HUDEP-2 (cell line): ENCODE data around the gene ARHGAP6.
A peak's percentile ranks its signal among the peaks of the same experiment; 100 is the strongest.
"Not testable (repeated sequence)": the region's sequence is repeated elsewhere in the genome, so short reads cannot be mapped to it uniquely, and the experiment has no call there.

Experiments
- DNase-seq, 76 experiments: peaks; one replicate each; lab custom pipeline; 2025; ENCODE audit not compliant: unreplicated experiment in 76 of 76; lab: John Stamatoyannopoulos, UW

Gene ARHGAP6

DNA sequence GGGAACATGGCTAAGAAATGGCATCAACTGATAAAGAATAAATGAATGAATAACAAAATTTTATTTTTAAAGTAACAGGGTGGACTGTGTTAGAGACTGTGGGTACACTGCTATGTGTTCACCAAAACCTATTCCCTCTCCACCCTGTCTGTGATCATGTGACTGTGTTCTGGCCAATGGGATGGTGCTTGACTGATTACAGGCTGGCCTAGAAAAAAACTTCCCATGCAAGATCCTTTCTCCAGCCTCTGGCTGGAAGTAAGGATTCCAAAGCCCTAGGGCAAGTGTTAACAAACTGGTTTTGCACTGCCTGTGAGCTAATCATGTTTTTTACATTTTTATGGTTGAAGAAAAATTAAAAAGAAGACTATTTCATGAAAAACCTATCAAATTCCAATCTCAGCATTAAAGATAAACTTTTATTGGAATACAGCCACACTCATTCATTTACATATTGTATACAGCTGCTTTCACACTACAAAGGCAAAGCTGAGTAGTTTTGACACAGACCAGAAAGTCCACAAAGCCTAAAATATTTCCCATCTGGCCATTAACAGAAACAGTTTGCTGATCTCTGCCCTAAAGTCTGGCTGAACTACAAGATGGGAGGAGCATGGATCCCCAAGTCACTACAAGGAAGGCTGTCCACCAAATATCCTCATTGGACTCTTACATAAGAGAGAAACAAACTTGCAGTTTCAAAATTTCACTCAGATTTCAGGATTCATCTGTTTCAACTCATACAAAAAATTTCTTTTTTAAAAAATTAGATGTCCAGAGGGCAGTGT, 133.2 kb downstream of the ARHGAP6 start:
- peak in 13 of 76 experiments; percentile 1 to 31 (median 2) for DNase-seq

DNA sequence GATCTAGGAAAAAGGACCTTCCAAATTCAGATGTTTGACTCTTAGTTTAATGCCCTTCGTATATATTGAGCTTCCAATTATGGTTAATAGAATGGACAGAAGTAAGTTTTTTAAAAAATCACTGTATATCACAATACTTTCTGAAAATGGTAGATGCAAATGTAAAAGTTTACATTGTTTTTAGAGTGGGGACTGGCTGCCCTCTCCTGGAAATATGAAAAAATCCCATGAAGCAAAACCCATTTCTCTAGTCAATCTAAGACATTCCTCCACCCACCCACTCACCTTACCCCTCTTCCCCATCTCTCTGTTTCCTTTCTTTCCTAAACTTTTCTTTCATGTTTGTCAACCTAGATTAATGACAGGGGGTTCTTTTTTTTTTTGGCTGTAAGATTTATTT, 134.5 kb downstream of the ARHGAP6 start:
- peak in 1 of 76 experiments; percentile 5 for DNase-seq

DNA sequence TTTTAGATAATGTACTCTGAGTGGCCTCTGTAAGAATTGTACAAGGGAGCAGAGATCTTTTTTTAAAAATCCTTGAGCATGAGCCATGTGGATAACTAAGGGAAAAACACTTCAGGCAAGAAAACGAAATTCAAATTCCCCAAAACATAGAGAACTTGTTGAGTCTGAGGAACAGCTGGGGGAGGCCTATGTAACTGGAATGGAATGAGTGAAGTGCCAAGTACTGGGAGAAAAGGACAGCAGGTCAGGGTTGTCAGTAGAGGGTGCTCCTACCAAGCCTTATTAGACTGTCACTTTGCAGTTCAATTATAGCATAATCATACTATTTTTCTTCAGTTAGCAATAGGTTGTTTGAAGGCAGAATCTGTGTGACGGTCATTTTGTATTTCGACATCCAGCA, 135.1 kb downstream of the ARHGAP6 start:
- DNase-seq, result no peak

DNA sequence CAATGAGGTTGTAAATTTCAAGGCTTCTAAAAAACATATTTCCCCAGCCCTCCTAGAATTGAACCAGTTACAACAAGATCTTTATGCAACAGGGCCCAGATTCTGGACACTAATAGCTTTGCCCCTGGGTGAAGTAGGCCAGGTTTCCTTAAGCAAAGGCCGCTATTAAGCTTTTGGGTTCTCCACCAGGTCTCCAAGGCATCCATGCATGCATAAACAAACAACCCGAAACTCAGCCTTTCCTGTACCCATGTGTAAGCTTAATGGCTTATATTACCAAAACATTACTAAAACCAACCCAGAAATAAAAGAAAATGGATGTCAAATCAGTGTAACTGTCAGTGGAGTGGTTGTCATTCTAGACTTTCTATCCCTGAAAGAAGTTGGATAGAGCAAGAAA, 137.1 kb downstream of the ARHGAP6 start:
- no peak for DNase-seq

DNA sequence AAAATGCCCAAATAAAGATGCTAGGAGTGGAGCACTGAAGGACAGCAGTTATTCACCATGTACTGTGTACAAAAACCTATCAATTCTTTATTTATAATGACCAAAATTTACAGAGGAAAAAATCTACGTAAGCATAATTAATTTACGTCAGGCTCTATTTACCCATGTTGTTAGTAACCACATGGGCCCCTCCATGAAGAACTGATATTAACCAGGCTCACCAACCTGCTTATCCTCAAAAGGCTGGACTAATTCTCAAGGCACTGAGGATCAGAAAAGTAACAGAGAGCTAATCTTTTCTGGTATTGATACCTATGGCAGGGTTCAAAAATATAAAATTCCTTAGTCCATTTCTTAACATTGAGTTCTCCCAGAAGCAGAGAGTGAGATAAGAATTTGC, 140.0 kb downstream of the ARHGAP6 start:
- DNase-seq, result no peak

DNA sequence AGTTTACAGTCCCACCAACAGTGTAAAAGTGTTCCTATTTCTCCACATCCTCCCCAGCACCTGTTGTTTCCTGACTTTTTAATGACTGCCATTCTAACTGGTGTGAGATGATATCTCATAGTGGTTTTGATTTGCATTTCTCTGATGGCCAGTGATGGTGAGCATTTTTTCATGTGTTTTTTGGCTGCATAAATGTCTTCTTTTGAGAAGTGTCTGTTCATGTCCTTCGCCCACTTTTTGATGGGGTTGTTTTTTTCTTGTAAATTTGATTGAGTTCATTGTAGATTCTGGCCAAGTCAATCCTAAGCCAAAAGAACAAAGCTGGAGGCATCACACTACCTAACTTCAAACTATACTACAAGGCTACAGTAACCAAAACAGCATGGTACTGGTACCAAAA, 146.5 kb downstream of the ARHGAP6 start:
- not testable (repeated sequence) for DNase-seq

DNA sequence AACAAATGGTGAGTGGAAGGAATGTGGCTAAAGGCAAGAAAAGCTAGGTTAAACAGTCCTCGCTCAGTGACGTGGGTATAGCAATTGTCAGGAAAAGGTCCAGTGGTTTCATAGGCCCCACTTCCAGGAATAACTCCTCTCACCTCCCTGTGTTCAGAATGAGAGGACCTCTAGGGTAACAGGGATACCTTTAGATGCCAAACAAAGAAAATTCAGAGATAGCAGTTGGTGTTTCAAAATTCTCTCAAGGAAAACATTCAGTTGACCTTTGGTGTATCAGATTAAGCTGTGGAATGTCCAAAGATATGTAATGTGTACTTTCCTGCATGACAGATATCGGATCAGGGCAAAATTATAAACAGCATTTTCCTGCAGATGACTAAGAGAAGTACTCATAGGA, 155.9 kb downstream of the ARHGAP6 start:
- no peak for DNase-seq

DNA sequence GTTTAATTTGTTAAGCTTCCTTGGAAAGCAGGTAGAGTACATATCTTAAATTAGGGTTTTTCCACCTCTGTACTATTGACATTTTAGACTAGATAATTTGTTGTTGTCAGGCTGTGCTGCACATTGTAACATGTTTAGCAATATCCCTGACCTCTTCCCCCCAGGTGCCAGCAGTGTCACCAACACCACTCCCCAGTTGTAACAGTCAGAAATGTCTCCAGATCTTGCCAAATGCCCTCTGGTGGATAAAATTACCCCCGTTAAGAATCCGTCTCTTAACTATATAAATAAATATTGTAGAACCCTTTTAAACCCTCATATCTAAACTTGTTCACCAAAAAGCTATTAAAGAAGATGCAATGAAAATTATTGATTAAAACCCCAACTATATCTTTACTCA, 161.5 kb downstream of the ARHGAP6 start:
- DNase-seq, result peak in 3 of 76 experiments; percentile 0 to 2 (median 2)

DNA sequence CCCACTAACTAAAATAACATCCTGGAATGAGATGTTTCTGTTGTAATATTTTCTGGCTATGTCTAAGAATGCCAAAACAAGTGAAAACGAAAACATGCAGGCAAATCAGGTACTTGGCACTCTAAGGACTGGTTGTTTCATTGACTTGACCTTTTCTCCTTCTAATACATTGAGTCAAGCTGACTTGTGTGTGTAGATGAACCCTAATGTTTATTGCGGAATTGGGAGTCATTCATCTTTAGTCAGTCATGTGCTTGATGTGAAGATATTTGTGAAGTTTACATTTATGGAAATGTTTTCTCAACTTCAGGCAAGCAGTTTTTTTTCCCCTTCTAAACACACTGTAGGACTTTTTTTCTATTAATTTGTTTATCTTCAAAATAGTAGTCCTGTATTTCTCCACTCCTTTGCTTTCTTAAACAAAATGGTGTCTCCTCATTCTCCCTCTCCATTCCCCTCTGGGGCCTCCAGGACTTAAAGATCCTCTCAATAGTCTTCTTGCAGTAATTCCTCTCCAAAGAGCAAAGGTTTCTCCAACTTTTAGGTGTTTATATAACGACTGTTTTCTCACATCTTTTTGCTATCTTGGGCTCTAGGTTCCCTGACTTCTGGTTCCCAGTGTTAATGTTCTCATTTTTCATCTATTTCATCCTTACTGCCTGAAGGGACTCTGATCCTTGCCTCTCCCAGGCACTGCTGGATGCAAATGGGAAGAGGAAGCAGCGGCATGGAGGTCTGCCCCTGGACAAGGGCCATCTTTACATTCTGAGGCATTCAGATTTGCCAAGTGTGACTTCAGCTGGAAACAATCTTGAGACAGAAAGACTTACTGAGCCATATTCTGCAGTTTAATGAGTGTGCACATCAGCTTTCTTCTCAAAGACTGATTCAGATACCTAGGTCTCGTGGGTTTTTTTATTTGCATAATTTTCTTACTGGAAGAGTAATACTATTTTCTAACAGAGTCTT, 166.4 kb downstream of the ARHGAP6 start:
- no peak for DNase-seq

DNA sequence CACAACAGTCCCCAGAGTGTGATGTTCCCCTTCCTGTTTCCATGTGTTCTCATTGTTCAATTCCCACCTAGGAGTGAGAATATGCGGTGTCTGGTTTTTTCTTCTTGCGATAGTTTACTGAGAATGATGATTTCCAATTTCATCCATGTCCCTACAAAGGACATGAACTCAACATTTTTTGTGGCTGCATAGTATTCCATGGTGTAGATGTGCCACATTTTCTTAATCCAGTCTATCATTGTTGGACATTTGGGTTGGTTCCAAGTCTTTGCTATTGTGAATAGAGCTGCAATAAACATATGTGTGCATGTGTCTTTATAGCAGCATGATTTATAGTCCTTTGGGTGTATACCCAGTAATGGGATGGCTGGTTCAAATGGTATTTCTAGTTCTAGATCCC, 174.3 kb downstream of the ARHGAP6 start:
- DNase-seq, result not testable (repeated sequence)

DNA sequence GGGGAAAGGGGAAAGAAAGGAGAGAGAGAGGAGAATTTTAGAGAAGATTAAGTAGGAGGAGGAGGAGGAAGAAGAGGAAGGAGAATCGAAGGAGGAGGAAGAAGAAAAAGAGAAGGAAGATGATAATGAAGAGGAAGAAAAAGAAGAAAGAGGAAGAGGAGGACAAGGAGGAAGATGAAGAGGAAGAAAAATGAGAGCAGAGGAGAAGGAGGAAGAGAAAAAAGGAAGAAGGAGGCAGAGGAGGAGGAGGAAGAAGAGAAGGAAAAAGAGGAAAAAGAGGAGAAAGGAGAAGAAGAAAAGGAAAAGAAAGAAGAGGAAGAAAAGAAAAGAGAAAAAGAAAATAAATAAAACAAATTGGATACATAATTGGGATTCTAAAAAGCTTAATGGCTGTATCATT, 181.4 kb downstream of the ARHGAP6 start:
- DNase-seq, result no peak

DNA sequence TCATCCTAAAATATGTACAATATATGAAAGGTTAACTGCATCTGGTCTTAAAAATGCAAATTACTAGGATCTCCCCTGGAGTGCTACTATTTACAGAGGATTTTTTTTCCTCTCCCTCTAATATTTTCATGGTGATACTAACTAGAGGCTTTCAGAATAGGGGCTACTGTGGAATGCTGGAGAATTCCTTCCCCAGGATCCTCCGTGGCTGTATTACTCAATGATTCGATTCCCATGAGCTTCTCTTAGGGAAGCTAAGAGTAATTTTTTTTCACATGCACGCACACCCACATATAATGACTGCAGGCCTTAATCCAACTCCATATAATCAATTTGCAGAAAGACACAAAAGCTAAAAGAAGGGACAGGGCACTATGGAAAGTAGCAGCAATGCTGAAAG, 184.7 kb downstream of the ARHGAP6 start:
- DNase-seq, result no peak

DNA sequence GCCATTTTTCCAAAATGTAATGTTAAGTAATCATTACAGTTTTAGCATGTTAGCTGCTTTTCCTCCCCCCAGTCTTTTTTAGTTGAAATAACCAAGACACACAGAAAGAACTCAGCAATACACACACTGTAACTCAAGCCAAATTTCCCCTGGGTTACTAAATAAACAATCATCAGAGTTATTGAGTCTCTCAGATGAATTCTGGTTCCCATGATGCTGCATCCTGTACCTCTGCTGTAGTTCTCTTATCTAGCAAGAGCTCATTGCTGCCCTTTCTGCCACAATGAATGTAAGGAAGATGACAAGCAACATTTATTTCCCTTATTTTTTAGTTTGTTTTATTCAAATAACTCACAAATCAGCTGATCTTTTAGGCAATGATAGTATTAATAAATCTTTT, 185.1 kb downstream of the ARHGAP6 start:
- no peak for DNase-seq

DNA sequence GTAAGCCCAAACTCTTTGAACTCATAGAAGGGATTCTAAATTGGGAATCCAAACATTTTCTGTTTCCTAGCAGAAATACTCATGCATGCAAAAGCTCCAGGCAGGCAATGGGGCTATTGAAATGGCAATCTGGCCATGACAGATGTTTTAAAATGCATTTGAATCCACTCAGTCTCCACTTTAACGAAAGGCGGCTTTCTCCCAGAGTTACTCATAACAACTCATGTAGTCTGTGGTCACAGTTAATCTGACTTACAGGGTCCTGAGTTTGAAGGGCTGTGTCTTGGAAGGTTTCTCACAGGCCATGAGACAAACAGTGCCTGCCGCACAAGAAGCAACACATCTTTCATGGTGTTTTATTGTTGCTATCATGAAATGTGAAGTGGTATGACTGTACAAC, 186.8 kb downstream of the ARHGAP6 start:
- DNase-seq, result no peak

DNA sequence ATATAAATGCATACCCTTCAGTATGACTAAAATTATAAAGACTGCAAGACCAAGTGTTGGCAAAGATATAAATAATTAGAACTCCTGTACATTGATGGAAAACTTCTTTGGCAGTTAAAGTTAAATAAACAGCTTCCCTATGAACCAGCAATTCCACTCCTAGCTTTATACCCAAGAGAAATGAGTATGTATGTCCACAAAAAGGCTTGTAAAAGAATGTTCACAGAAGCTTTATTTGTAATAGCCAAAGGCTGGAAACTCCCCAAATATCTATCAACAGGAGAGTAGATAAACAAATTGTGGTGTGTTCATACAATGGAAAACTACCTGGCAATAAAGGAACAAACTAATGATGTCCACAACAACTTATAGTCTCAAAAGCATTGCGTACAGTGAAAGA, 187.7 kb downstream of the ARHGAP6 start:
- DNase-seq, result no peak

DNA sequence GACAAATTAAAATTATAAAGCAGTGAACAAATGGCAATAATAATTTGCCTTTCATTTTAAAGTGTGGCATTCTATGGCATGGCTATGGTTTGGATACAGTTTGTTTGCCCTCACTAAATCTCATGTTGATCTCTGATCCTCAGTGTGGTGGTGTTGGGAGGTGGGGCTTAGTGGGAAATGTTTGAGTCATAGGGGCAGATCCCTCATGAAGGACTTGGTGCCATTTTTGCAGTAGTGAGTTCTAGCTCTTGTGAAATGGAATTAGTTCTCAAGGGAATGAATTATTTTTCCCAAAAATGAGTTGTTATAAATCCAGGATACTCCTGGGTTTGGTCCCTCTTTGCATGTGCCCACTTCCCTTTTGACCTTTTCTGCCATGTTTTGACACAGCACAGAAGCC, 191.1 kb downstream of the ARHGAP6 start:
- DNase-seq, result no peak

DNA sequence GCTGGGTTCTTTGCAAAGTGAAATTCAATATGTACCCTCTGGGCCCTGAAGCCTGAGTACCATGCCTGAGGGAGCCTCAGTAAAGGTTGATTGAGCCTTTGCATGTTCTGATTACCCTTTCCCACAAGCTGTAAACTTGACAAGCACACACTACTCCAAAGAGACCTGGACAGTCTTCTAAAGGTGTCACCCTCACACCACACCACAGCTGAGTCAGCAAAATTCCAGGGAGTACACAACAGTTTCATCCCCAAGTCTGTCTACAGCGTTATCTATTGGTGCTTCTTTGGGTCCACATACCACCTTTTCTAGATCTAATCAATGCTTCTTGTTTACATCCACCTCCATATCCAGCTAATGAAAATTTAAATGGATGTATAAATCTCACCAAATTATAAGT, 191.7 kb downstream of the ARHGAP6 start:
- DNase-seq, result no peak

DNA sequence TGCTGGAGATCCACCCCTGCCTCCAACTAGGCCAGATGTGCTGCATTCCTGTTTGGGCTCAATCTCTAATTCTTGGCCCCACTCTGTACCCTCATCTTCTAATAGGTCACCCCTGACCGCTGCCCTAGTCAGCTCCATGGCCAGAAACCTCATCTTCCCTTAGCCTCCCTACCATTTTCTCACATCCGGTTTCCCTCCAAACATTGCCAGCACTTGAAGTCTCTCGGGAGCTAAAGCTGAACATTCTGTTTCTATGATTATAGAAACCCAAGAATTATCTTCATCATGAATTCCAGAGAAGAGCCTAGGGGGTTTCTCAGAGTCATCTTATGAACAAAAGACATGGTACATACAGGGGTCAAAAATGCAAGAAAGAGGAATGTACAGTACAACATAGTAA, 192.8 kb downstream of the ARHGAP6 start:
- no peak for DNase-seq

DNA sequence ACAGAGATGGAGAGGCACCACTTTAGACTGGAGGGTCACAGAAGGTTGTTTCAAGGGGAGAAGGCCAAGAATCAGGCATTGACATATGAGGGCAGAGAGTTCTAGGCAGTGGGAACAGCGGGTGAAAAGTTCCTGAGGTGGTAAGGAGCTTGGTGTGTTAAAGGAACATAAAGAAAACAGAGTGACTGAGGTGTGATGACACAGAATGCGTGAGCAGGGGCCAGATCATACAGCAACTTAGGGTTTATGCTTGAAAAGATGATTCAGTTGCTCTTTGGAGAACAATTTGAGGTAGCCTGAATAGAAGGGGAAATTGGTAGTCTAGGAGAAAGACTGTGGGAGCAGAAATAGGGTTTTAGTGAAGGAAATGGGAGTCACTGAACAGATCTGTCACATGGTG, 193.3 kb downstream of the ARHGAP6 start:
- DNase-seq, result no peak

DNA sequence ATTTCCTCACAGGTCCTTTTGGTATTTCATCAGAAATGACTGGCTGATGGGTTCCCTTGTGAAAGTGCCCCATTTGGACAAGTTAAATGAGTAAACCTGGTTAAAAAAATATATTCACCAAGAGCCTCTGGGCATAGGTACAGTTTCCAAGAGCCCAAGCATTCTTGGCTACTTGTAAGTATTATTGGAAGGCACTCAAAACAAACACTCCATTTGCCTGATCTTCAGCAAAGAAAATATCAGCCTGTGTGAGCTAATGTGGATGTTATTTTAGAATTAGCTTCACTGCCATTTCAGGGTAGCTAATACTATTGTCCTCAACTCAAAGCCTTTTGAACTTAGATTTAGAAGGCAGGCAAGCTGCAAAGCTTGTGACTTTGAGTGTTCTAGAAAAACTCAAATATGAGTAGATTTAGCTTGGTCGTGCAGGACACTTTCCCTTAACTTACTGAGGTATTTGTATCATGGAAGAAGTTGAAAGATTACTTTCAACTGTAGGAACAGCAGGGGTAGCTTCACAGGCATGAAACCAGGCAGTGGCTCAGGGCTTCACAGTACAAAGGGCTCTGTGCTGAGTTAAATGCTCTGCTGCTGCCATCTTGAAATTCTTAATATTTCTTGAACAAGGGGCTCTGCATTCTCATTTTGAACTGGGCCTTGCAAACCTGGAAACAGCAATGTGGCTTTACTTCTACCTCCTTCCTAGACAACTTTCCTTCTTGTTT, 195.3 kb downstream of the ARHGAP6 start:
- no peak for DNase-seq
